Hypothalamus (tissue), 51 donors: ENCODE data around the gene BDP1.
A peak's percentile ranks its signal among the peaks of the same experiment; 100 is the strongest.
"Not testable (repeated sequence)": the region's sequence is repeated elsewhere in the genome, so short reads cannot be mapped to it uniquely, and the experiment has no call there.

Source experiments
- DNase-seq, 51 donors: peaks; one replicate each; lab custom pipeline; 2025; lab: John Stamatoyannopoulos, UW

The BDP1 gene

DNA sequence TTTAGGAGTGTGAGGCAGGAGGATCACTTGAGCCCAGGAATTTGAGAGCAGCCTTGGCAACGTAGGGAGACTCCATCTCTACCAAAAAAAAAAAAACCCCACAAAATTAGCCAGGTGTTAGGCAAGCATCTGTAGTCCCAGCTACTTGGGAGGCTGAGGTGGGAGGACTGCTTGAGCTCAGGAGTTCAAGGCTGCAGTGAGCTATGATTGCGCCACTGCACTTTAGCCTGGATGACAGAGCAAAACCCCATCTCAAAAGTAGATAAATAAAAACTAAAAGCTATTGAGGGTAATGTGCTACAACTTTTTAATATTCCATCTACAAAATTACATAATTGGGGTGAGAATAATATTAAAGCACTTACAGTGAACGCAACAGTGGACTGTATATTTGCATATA is 5.9 kb downstream of the BDP1 start:
- no peak for DNase-seq

DNA sequence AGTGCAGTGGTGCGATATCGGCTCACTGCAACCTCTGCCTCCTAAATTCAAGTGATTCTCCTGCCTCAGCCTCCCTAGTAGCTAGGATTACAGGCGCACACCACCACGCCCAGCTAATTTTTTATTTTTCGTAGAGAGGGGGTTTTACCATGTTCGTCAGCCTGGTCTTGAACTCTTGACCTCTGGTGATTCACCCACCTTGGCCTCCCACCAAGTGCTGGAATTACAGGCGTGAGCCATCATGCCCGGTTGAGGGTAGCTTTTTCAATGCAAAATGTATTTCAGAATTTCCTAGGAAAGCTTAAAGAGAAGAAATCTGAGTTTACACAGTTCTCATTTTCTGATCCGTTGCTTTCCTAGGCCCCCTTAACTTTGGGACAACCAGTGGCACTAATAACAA is 15.7 kb downstream of the BDP1 start:
- no peak for DNase-seq

DNA sequence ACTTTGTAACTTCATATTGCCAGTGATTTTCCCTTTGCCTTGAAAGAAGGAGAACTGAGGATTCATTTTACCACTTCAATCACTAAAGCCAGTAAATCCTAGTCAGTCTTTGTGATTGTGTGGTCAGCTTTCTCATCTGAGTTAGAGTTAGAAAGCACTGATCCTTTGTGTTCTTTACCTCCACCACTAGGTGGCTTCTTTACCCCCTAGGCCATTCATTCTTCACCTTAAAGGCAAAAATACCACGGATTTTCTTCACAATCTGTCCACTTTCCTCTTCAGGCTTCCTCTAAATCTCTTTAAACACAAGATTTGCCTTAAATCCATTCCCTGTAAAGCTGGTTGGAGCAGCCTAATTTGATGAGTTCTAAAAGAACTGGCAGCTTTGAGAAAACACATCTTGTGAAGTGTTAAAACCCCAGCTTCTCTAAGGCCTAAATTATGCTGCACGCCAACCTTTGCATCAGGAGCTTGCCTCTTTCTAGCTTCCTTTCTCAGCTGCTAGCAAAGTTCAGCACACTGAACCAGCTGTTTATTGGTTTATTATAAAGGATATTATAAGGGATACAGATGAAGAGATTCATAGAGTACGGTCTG is 20.4 kb downstream of the BDP1 start:
- DNase-seq = peak in 1 of 51 donors; percentile 18

DNA sequence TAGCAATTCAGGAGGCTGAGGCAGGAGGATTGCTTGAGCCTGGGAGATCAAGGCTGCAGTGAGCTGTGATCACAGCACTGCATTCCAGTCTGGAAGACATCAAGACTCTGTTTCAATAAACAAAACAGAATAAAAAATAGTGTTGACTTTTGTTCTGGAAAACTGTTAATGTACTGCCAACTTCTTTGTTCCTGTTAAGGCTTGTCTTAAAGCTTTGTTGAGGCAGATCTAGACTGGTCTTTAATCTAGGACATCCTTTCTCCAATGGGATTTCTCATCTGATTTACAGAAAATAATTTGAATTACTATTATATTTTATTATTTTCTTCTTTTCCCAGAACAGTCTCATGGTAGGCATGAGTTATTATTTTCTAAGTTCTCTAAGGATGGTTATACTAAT is 26.0 kb downstream of the BDP1 start:
- no peak for DNase-seq

DNA sequence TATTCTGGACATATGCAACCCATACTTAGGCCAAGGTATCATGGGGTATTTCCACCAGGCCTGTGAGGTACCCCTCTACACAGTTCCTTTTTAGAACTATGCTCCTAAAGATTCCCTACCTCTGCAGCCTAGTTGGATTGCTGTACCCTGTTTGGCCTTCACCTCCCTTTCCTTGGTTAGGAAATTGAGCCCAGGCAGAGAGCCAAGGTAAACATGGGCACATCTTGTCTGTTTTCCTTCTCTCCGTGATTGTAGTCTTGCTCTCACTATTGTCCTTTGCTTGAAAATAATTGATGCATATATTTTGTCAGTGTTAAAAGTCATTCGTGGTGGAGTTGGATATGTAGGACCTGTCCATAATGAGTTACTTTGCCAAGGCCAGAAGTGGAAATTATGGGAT is 26.7 kb downstream of the BDP1 start:
- no peak for DNase-seq

DNA sequence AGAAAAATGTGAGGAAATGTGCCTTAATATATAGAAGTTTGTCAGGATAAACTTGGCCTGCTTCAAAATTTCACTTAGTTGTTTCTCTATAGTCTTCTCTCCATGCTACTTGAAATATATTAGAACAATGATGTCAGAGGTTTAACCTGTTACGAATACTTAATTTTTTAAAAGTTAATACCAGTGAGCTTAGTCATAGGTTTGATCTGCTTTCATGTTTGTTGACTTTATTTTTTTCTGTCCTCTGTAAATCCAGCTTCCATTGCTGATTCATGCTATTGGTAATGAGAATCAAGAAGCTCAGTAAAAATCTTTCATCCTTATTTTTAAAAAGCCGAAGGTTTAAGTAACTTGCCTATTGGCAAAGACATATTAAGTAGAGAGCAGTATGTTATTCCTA is 27.9 kb downstream of the BDP1 start:
- no peak for DNase-seq

DNA sequence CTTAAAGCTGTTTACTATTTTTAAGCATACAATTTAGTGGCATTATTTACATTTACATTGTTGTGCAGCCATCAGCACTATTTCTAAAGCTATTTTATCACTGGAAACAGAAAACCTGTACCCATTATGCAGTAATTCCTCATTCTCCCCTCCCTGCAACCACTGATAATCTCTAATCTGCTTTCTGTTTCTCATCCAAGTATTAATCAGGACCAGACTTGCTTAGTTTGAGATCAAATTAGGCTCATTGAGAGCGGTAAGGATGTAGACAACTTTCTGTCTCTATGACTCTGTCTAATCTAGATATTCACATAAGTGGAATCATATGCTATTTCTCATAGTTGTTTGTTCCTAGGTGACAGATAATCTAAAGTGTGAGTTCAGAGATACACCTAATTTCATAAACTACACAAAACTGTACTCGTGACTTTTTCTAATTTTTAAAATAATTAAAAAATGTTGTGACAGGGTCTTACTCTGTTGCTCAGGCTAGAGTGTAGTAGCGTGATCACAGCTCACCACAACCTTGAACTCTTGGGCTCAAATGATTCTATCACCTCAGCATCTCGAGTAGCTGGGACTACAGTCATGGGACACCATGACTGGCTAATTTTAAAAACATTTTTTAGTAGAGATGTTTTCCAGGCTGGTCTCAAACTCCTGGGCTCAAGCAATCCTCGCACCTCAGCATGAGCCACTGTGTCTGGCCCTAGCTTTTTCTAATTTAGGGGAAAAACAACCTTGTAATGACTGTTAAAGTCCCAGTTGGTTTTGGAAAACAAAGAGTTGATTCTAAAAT is 37.6 kb downstream of the BDP1 start:
- DNase-seq = no peak

DNA sequence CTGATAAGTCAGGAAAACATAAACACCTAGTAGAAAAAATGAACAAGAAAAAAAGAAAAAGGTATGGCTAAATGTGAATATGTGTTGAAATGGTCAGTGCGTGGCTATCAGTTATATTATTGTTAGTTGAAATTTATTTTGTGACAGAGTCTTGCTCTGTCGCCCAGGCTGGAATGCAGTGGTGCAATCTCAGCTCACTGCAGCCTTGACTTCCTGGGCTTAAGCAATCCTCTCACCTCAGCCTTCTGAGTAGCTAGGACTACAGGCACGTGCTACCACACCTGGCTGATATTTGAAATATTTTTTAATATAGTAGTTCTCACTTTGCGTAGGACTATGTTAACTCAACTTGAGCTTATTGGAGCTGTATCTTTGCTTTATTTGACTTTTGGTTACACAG is 38.8 kb downstream of the BDP1 start:
- DNase-seq = not testable (repeated sequence)

DNA sequence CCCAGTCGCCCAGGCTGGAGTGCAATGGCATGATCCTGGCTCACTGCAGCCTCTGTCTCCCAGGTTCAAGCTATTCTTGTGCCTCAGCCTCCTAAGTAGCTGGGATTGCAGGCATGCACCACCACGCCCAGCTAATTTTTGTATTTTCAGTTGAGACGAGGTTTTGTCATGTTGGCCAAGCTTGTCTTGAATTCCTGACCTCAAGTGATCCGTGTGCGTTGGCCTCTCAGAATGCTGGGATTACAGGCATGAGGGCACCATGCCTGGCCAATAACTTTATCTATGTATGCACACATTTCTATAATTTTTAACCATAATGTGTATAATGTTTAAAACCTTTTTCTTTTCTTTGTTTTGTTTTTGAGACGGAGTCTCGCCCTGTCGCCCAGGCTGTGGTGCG is 43.3 kb downstream of the BDP1 start:
- not testable (repeated sequence) for DNase-seq

DNA sequence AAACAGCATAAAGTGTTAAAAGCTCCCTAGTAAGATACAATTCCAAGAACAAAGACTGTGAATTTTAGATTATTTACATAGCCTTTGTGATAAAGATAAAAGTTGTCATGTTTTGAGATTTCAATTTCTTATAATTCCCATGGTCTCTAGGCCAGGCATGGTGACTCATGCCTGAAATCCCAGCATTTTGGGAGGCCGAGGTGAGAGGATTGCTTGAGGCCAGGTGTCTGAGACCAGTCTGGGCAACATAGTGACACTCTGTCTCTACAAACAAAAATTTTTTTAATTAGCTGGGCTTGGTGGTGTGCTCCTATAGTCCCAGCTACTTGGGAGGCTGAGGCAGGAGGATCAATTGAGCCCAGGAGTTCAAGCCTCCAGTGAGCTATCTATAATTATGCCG is 48.1 kb downstream of the BDP1 start:
- DNase-seq = no peak

DNA sequence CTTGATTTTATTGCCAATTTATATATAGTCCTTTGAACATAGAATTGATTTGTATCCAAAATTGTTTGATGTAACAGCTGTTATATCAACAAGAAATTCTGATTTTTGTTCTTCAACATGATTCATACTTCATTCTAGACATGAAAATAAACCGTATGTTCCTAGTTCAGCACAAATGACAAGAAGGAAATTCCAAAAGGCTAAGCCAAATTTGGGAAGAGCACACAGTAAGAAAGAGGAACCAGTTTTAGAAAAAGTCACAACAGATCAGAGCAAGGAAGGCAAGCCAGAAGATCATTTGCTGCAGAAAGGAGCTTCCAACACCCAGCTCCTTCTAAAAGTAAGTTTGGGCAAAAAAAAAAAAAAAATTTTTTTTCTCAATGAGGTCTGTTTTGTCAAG is 66.7 kb downstream of the BDP1 start:
- no peak for DNase-seq

DNA sequence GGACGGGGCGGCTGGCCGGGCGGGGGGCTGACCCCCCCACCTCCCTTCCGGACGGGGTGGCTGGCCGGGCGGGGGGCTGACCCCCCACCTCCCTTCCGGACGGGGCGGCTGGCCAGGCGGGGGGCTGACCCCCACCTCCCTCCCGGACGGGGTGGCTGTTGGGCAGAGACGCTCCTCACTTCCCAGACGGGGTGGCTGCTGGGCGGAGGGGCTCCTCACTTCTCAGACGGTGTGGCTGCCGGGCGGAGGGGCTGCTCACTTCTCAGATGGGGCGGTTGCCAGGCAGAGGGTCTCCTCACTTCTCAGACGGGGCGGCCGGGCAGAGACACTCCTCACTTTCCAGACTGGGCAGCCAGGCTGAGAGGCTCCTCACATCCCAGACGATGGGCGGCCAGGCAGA is 70.2 kb downstream of the BDP1 start:
- DNase-seq = not testable (repeated sequence)

DNA sequence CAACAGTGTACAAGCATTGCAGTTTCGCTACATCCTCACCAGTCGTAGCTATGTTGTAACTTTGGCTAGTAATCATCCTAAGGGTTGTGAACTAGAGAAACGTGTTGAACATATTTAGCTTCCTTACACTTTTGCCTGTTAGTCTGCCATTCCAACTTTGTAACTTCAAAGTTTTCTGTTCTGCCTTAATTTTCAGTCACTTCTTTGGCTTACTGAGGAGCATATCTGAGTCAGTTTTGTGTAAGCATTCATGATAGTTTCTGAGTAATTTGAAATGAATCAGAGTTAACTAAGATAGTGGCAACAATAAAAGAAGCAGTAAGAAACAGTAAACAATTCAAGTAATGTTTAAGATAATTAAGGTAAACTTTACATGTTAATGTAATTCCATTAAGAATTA is 72.8 kb downstream of the BDP1 start:
- DNase-seq = no peak

DNA sequence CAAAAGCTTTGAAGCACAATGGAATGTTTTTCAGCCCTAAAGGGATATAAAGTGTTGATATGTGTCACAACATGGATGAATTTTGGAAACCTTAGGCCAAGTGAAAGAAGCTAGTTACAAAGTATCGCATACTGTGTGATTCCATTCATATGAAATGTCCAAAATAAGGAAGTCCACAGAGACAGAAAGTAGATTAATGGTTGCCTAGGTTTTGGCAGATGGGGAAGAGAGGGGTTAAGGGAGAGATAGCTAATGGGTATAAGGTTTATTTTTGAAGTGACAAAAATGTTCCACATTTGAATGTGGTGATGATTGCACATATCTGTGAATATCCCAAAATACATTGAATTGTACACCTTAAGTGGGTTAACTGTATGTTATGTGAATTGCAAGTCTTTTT is 74.2 kb downstream of the BDP1 start:
- no peak for DNase-seq

DNA sequence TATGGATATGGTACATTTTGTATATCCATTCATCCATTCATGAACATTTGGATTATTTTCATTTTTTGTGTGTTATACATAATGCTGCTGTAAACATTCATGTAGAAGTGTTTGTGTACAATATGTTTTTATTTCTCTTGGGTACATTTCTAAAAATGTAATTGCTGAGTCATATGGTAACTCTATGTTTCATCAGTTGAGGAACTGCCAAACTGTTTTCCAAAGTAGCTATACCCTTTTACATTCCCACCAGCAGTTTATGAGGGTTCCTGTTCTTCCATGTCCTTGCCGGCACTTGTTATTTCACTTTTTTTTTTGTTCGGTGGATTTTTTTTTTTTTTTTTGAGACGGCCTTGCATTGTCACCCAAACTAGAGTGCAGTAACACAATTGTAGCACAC is 77.7 kb downstream of the BDP1 start:
- DNase-seq = no peak

DNA sequence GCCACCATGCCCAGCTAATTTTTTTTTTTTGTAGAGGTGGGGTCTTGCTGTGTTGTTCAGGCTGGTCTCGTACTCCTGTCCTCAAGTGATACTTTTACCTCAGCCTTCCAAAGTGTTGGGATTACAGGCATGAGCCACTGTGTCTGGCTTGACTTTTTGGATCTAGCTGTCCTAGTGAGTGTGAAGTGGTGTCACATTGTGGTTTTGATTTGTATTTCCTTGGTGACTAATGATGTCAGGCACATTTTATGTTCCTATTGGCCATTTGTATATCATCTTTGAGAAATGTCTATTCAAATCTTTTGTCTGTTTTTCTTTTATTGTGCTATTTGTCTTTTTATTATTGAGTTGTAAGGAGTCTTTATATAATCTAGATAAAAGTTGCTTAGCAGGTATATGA is 78.2 kb downstream of the BDP1 start:
- peak in 1 of 51 donors; percentile 2 for DNase-seq

DNA sequence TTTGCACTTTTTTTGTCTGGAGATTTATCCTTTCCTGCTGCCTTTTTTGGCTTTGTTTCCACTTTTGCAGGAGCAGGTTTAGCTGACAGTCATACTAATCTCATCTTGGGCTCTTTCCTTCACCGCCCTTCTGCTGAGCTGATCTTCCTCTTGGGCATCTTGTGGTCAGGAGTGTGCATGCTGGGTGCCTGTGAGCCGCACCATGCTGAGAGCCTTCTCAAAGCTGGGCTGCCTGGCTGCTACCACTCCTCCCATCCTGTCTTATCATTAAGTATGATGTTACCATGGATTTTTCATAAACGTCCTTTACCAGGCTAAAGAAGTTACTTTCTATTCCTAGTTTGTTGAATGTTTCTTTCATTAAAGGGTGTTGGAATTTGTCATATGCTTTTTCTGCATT is 82.2 kb downstream of the BDP1 start:
- DNase-seq = no peak

DNA sequence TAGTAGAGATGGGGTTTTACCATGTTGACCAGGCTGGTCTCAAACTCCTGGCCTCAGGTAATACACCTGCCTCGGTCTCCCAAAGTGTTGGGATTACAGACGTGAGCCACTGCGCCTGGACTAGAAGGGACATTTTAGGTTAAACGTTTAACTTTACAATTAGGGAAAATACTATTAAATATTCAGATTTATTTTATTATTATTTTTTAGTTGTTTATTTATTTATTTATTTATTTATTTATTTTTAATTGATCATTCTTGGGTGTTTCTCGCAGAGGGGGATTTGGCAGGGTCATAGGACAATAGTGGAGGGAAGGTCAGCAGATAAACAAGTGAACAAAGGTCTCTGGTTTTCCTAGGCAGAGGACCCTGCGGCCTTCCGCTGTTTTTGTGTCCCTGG is 95.4 kb downstream of the BDP1 start:
- DNase-seq = not testable (repeated sequence)

DNA sequence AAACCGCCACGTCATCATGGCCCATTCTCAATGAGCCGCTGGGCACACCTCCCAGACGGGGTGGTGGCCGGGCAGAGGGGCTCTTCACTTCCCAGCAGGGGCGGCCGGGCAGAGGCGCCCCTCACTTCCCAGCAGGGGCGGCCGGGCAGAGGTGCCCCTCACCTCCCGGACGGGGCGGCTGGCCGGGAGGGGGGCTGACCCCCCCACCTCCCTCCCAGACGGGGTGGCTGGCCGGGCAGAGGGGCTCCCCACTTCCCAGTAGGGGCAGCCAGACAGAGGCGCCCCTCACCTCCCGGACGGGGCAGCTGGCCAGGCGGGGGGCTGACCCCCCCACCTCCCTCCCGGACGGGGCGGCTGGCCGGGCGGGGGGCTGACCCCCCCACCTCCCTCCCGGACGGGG is 96.1 kb downstream of the BDP1 start:
- not testable (repeated sequence) for DNase-seq

DNA sequence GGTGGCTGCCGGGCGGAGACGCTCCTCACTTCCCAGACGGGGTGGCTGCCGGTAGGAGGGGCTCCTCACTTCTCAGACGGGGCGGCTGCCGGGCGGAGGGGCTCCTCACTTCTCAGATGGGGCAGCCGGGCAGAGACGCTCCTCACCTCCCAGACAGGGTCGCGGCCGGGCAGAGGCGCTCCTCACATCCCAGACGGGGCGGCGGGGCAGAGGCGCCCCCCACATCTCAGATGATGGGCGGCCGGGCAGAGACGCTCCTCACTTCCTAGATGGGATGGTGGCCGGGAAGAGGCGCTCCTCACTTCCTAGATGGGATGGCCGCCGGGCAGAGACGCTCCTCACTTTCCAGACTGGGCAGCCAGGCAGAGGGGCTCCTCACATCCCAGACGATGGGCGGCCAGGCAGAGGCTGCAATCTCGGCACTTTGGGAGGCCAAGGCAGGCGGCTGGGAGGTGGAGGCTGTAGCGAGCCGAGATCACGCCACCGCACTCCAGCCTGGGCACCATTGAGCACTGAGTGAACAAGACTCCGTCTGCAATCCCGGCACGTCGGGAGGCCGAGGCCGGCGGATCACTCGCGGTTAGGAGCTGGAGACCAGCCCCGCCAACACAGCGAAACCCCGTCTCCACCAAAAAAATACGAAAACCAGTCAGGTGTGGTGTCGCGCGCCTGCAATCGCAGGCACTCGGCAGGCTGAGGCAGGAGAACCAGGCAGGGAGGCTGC is 96.7 kb downstream of the BDP1 start:
- not testable (repeated sequence) for DNase-seq

DNA sequence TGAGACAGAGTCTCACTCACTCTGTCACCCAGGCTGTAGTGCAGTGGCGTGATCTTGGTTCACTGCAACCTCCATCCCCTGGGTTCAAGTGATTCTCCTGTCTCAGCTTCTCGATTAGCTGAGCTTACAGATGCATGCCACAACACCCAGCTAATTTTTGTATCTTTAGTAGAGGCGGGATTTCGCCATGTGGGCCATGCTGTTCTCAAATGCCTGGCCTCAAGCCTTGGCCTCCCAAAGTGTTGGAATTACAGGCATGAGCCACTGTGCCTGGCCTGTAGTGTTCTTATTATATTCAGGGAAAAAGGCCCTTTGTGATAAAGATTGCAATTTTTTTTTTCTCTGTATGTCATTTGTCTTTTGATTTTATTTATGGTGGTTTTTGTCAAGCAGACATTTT is 107.7 kb downstream of the BDP1 start:
- no peak for DNase-seq

DNA sequence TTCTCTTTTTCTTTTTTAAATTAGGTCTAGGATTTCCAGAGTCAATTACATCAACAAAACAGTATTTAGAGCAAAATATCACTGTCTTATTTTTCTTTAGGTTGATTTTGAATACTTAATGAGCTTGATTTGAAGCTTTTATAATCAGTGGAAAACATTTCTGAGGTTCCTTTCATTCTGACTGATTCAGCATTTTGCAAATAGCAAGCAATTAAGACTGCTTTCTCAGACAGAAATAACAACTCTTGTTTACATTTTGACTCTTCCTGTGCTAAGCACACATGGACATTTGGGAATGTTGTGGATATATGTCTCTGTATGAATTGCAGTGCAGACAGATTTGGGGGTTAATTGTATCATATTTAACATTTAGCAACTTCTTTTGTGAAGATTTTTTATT is 109.4 kb downstream of the BDP1 start:
- no peak for DNase-seq
